Muscle of arm (tissue), 12 donors: ENCODE results near the gene PIK3C2B. TPM values are rescaled to one million over a fixed set of nuclear protein-coding genes. Genes with fewer than 3 reads are reported as not detected.
"Not testable (repeated sequence)": the region's sequence is repeated elsewhere in the genome, so short reads cannot be mapped to it uniquely, and the experiment has no call there.

Experiments
- DNase-seq: peaks from one replicate; pipeline ENCODE4 v3.0.0-alpha.2; 2013
- polyA plus RNA-seq, 12 donors: library from polyadenylated mRNA; unstranded; fragments of 120-200 nt; gene quantifications; one replicate each; pipeline ENCODE4 v1.2.1, GENCODE V29; 2013; ENCODE audit not compliant: insufficient read length in 12 of 12

PIK3C2B gene
- polyA plus RNA-seq, 12 donors: 20.5 to 41.1 (median 28.5) TPM; not detected in 1

DNA sequence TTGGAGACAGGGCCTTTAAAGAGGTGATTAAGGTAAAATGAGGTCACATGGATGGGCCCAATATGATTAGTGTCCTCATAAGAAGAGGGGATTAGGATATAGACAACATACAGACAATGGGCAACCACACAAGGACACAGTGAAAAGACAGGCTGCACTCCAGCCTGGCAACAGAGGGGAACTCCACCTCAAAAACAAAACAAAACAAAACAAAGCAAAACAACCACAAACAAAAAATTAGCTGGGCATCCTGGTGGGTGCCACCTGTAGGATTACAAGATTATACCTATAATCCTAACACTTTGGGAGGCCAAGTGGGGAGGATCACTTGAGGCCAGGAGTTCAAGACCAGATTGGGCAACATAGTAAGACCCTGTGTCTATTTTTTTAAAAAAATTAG lies 16.8 kb upstream of the PIK3C2B start:
- no peak for DNase-seq

- no peak for DNase-seq
These were observed 14.6 kb upstream of the PIK3C2B start for GRCh38 chr1:204509186-204509635.

GRCh38 chr1:204507317-204508105 lies 12.9 kb upstream of the PIK3C2B start:
- DNase-seq: peak; percentile 61

GRCh38 chr1:204506969-204507316 lies 12.3 kb upstream of the PIK3C2B start:
- DNase-seq: peak; percentile 97

DNA sequence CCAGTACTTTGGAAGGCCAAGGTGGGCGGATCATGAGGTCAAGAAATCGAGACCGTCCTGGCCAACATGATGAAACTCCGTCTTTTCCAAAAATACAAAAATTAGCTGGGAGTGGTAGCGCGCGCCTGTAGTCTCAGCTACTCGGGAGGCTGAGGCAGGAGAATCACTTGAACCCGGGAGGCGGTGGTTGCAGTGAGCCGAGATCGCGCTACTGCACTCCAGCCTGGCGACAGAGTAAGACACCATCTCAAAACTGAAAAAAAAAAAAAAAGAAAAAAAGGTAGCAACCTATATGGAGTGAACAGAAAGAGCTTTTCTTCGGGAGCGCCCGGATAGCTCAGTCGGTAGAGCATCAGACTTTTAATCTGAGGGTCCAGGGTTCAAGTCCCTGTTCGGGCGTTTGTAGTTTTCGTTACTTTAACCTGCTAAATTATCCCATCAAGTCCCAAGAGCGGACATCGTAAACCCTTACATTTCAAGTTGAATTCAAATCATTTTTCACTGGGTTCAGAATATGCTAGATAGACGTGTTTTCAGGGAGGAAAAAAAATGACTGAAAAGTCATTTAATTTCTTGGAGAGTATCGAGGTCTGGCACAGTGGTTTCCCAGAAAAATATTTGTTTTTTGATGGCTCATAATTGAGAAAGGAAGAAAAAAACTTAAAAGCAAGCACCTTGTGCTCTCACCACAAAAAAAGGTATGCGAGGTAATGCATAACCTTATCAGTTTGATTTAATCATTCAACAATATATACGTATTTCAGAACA lies 11.8 kb upstream of the PIK3C2B start:
- peak; percentile 87 for DNase-seq

DNA sequence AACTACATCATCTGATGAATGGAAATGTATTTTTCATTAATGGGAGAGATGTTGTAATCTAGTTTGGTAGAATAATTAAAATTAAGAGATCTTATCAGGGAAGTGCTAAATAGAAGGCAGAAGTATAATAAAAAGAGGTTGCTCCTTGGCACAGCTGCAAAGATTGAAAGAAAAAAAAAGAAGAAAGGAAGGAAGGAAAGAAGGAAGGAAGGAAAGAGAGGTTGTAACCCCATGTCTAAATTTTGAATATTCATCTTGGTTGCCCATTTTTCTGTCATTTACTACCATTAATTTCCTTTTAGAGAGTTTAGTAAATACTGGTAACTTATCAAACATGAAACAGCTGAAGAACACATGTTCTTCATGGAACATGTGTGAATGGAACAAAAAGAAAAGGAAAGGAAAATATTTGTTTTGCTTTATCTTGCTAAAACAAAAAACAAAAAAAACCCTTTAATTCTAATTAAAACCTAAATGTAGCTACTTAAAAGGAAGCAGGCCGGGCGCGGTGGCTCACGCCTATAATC lies 11.1 kb upstream of the PIK3C2B start:
- no peak for DNase-seq

GRCh38 chr1:204503913-204504519 lies 9.4 kb upstream of the PIK3C2B start:
- DNase-seq: no peak

DNA sequence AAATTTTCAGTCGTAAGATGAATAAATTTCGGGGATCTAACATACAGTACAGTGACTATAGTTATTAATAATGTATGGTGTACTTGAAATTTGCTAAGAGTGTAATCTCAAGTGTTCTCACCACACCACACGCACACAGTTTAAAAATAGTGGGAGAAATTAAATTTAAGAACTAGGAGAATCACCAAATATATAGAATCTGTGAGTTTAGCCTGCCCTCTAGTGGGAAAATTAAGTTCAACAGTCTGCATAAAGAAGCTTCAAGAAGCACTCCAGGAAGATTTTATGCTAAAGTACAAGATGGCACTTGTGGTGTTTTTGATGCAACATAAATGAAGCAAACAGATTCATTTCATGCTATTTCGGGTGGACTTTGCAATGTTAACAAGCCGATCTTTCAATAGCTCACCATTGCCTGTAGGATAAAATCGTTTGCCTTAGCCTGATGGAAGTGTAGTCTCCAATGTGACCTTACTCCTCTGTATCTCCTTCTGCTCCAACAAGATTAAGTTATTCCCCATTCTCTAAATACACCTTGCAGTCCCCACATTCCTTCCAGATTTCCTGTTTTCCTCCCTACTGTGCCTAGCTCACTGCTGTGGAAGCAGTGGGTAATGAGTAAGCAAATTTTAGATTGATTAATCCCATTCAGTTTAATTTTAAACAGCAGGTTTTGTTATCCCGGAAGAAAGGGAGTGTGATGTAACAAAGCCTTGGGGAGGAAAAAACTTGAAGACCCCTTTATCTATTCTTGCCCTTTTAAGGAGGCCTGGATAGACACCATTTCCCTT lies 8.7 kb upstream of the PIK3C2B start:
- DNase-seq: peak; percentile 80

GRCh38 chr1:204502241-204502640 lies 7.6 kb upstream of the PIK3C2B start:
- no peak for DNase-seq

DNA sequence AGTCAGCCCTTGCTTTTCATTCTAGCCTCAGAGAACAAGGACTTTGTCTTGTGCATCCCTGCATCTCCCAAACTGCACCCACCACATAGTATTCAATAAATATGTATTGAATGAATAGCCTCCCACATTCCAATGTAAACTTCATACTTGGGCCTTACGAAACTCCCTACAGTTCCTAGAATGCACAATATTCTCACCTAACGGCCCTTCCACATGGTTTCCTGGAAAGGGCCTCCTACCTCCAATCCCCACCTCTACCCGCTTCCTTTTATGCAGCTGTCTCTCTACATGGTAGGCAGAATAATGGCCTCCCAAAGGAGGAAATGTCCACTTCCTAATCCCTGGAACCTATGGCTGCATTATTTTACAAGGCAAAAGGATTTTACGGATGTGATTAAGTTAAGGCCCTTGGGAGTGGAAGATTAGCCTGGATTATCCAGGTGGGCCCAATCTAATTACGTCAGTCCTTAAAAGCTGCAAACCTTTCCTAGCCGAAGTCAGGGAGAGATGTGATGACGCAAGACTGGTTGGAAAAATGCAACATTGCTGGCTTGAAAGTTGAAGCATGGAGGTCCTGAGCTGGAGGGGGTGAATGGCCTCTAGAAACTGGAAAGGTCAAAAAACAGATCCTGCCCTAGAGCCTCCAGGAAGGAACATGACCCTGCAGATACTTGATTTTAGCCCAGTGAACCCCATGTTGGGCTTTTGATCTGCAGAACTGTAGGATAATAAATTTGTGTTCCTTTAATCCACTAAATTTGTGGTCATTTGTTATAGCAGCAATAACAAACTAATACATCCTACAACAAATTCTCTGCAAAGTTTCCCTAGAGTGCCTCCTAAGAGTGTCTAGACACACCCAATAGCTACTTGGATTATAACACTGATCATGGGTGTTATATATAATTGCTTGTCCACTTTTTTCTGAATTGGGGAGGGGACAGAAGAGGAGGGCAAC lies 5.2 kb upstream of the PIK3C2B start:
- DNase-seq: no peak

DNA sequence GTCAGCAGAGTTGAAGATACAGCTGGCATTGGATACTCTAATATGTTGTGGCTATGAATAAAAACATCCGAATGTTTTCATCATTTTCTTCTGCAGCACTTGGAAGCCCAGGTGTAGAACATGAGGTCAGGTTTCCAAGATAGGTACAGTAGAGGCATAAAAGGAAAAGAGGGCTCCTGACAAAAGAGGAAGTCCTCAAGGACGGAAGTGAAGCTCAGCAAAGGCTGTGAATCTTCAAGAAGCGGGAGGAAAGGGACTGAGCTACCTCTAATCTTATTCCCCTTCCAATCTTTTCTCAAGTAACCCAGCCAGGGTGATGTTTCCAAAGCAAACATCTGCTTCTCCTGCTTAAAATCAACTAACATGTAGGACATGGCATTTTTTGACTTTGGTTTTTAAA lies 4.4 kb upstream of the PIK3C2B start:
- no peak for DNase-seq

GRCh38 chr1:204495777-204496176 lies 1.2 kb upstream of the PIK3C2B start:
- DNase-seq: no peak

- no peak for DNase-seq
These were observed 611 bp upstream of the PIK3C2B start for GRCh38 chr1:204495078-204495753.

GRCh38 chr1:204493984-204494280 lies 673 bp downstream of the PIK3C2B start:
- DNase-seq: peak; percentile 39

GRCh38 chr1:204493145-204493983 lies 1.2 kb downstream of the PIK3C2B start:
- peak; percentile 53 for DNase-seq

- no peak for DNase-seq
These were observed 3.0 kb downstream of the PIK3C2B start for GRCh38 chr1:204491655-204492054.

DNA sequence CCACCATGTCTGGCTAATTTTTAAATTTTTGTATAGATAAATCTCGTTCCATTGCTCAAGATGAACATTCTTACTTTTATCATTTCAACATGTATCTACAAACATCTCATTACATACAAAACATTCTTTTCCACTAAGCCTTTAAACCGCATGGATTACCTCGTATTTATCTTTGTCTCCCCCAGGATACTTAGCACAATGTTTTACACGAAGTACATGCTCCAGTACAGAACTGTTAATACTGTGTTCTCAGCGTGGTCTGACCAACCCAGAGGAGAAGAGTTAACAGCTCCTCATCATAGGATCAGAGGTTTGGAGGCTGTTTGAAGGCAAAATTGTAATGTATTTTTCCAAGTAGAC lies 7.4 kb downstream of the PIK3C2B start:
- no peak for DNase-seq

DNA sequence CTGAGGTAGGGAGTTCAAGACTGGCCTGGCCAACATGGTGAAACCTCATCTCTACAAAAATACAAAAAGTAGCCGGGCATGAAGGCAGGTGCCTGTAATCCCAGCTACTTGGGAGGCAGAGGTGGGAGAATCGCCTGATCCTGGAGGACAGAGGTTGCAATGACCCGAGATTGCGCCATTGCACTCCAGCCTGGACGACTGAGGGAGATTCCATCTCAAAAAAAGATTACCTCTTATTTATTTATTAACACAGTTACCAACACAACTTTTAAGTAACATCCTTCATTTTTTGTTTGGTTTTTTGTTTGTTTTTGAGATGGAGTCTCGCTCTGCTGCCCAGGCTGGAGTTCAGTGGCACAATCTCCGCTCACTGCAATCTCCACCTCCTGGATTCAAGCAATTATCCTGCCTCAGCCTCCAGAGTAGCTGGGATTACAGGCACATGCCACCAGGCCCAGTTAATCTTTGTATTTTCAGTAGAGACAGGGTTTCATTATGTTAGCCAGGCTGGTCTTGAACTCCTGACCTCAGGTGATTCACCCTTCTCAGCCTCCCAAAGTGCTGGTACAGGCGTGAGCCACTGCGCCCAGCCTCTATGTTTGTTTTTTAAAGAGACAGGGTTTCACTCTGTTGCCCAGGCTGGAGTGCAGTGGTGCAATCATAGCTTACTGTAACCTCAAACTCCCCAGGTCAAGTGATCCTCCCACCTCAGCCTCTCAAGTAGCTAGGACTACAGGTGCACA lies 7.9 kb downstream of the PIK3C2B start:
- DNase-seq: not testable (repeated sequence)
